ENCODE data around the gene PTCRA. TPM values are rescaled to one million over a fixed set of nuclear protein-coding genes. Genes with fewer than 3 reads are reported as not detected.
"Not testable (repeated sequence)": the region's sequence is repeated elsewhere in the genome, so short reads cannot be mapped to it uniquely, and the experiment has no call there.

Gene PTCRA
- total RNA-seq, 2 donors from 2014 or later, result not detected

DNA sequence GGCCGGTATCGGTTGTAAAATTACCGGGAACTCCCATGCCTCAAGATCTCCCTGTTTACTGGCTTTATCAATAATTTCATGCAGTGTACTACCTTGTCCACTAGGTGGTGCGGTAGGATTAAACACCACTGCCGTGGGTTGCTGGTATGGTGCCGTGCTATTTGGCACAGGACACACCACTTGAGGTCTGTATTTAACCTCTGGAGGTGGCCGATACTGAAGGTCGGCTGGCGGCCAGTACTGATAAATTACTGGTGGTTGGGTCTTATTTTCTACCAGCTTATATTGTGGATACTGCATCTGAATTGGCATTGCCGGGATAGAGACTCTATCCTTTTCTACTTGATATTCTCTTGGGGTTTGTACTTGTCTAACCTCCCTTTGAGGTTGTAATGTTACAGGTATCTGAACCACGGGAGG, 14.3 kb upstream of the PTCRA start:
- ATAC-seq, result peak; percentile 91
- intact Hi-C loops (cut with DNase I, micrococcal nuclease), result loop anchor here (5.0 to 10.0 kb wide), 3 partner anchors 143 to 243 kb away; no protein-coding TSS in a partner anchor

DNA sequence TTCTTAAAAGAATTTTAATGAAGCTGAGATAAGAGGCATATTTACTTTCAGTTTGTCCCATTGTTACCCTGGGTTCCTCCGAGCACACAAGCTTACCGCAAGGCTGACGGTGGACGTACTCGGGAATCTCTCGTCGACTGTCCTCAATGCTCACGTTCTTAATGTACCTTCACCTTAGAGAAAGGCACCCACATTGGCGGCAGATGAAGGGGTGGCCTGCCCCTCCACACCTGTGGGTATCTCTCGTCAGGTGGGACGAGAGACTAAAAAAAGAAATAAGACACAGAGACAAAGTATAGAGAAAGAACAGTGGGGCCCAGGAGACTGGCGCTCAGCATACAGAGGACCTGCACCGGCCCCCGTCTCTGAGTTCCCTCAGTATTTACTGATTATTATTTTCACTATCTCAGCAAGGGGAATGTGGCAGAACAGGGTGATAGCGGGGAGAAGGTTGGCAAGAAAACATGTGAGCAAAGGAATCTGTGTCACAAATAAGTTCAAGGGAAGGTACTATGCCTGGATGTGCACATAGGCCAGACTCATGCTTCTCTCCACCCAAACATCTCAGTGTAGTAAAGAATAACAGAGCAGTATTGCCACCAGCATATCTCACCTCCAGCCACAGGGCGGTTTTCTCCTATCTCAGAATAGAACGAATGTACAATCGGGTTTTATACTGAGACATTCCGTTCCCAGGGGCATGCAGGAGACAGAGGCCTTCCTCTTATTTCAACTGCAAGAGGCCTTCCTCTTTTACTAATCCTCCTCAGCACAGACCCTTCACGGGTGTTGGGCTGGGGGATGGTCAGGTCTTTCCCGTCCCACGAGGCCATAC, 13.2 kb upstream of the PTCRA start:
- intact Hi-C loops (cut with DNase I, micrococcal nuclease), result loop anchor here (5.0 to 10.0 kb wide), 3 partner anchors 142 to 242 kb away; no protein-coding TSS in a partner anchor
- ATAC-seq, DNase-seq: not testable (repeated sequence)

More for the DNA sequence above, 14.3 kb upstream of the PTCRA start:
- peak; percentile 63 to 64 for DNase-seq

DNA sequence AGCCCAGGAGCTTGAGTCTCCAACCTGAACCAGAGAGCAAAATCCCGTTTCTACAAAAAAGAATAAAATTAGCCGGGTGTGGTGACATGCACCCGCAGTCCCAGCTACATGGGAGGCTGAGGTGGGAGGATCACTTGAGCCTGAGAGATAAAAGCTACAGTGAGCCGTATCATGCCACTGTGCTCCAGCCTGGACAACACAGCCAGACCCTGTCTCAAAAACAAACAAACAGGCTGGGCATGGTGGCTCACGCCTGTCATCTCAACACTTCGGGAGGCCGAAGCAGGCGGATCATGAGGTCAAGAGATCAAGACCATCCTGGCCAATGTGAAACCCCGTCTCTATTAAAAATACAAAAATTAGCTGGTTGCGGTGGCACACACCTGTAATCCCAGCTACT, 11.4 kb upstream of the PTCRA start:
- DNase-seq (no peak), ATAC-seq (no peak)
- intact Hi-C loops (cut with DNase I, micrococcal nuclease), result loop anchor here (5.0 to 10.0 kb wide), 3 partner anchors 140 to 240 kb away; no protein-coding TSS in a partner anchor

DNA sequence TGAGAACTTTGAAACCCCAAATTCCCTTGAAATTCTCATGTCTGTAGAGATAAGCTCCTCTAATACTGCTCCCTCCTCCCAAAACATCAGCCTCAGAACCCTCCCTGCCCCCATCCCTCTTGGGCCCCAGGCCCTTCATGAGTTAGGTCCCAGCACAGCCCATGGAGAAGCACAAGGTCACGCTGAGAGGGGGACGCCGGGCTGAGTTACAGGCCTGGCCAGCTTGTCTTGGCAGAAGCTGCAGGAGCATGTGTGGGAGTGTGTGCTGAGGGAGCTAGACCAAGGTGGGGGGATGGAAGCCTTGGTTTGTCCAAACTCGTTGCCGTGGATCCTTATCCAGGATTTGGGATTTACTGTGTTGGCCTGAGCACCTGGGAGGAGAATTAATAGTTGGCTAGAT, 8.5 kb upstream of the PTCRA start:
- ATAC-seq, result no peak

DNA sequence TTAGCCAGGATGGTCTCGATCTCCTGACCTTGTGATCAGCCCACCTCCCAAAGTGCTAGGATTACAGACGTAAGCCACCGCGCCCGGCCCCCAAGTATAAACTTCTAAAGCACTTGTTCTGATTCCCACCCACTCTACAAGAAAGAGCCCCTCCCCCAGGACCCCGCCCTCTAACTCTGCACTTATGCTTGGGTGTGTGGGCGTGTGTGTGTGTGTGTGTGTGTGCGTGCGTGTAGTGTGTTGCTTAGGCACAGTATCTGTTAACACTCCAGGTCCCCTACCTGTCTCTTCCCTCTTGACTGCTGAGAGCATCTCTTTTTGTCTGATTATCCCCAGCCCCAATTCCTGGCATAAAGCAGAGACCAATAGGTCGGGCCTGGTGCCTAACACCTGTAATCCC, 6.0 kb upstream of the PTCRA start:
- intact Hi-C loops (cut with DNase I, micrococcal nuclease), result loop anchor here (10.0 kb wide), 2 partner anchors 135 to 235 kb away; no protein-coding TSS in a partner anchor
- no peak for ATAC-seq
- no peak for DNase-seq

More for the DNA sequence above, 8.5 kb upstream of the PTCRA start:
- intact Hi-C loops (cut with DNase I, micrococcal nuclease), result loop anchor here (10.0 kb wide), 2 partner anchors 137 to 237 kb away; no protein-coding TSS in a partner anchor
- no peak for DNase-seq

DNA sequence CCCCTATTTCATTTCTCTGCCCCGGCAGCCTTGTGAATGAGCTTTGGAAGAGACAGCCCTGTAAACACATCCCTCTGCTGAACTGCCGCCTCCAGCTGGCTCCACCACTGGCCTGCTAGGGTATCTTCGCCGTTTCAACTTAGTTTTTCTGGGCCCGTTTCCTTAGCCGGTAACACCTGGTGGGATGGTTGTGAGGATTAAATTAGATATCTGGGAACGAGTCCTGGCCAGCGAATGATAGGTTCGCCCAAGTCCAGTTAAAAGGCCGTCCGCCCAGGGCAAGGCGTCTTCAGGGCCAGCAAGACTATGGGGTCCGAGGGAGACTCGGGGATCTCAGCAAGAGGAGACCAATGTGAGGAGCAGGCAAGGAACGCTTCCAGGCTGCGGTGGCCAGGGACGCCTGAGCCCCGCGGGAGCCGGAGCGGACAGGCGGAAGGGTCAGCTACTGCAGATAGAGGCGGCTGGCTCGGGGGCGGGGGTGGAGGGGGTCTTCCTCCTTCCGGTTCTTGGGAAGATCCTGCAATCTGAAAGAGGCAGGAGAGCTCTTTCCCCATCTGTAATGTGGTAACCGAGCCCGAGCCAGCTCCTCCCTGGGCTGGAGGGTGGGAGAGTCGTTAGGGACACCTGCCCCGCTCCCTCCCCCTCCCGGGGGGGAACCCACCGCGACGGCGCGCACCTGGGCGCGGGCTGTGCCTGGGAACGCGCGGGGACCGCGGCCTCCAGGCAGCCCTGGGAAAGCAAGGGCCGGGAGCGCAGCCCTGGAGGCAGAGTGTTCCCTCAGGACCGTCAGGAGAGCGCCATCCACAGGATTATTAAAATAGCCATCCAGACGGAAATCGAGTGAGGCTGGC, 4.5 kb upstream of the PTCRA start:
- no peak for DNase-seq
- intact Hi-C loops (cut with DNase I, micrococcal nuclease), result no loop called here
- ATAC-seq, result no peak

DNA sequence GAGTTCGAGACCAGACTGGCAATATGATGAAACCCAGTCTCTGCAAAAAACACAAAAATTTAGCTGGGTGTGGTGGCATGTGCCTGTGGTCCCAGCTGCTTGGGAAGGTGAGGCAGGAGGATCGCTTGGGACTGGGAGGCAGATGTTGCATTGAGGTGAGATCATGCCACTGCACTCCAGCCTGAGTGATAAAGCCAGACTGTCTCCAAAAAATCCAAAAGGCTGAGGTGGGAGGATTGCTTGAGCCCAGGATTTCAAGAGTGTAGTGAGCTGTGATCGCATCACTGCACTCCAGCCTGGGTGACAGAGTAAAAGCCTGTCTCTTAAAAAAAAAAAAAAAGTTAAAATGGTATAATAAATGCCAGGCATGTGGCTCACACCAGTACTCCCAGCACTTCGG, 1.3 kb upstream of the PTCRA start:
- no peak for ATAC-seq
- no peak for DNase-seq
- intact Hi-C loops (cut with DNase I, micrococcal nuclease), result no loop called here

DNA sequence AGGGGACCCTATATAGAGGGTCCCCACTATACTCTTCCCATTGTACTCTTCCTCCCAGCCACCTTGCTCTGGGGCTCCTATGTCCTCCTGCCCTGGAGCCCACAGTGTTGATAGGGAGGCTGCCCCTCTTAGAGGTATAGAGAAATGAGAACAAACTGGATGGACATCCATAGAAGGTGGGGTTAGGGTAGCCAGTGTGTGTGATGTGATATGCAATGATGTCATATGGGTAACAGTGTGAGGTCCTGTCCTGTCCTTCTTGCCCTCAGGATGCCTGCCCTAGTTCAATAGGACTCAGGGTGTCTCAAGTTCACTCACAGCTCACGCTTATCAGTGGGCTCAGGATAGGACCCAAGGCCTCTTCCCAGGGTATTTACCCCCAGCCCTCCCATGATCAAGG, 435 bp downstream of the PTCRA start:
- intact Hi-C loops (cut with DNase I, micrococcal nuclease), result no loop called here
- ATAC-seq, result no peak
- no peak for DNase-seq

DNA sequence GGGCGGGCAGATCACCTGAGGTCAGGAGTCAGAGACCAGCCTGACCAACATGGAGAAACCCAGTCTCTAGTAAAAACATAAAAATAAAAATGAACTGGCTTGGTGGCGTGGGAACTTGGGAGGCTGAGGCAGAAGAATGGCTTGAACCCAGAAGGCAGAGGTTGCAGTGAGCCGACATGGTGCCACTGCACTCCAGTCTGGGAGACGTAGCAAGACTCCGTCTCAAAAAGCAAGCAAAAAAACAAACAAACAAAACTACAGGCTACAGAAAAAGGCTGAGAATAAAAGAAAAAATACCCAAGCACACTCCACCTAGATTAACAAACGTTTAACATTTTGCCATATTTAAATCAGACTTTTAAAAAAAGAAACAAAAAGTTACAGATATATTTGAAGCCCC, 5.9 kb downstream of the PTCRA start:
- ATAC-seq (no peak), DNase-seq (no peak)
- intact Hi-C loops (cut with DNase I, micrococcal nuclease), result no loop called here

DNA sequence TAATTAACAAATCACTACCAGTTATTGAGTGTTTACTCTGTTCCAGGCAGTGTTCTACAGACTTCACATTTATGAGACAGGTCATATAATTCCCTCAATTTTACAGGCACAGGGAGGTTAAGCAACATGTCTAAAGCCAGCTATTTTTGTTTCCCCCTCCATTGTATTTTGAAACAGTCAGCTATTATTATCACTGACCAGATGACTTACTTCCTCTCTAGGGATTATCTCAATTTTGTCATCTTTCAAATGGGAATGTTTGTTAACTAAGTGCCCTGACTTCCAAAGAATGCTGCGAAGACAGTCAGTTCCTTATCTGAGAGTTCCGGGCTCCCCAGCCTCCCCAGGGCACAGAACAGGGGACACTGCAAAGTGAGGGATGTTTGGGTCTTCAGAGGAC, 7.8 kb downstream of the PTCRA start:
- no peak for ATAC-seq

DNA sequence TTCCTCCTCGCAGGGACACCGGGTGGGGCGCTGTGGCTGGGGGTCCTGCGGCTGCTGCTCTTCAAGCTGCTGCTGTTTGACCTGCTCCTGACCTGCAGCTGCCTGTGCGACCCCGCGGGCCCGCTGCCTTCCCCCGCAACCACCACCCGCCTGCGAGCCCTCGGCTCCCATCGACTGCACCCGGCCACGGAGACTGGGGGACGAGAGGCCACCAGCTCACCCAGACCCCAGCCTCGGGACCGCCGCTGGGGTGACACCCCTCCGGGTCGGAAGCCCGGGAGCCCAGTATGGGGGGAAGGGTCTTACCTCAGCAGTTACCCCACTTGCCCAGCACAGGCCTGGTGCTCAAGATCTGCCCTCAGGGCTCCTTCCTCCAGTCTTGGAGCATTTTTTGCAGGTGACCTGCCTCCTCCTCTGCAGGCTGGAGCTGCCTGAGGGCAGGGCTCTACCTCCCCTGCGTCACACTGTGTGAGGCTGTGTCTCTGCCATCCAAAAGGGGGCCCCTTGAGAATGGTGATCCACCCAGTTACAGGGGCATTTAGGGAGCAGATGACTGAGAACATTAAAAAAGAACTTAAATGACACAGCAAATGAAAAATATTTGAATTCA, 9.5 kb downstream of the PTCRA start:
- no peak for DNase-seq
- ATAC-seq, result no peak
- intact Hi-C loops (cut with DNase I, micrococcal nuclease), result no loop called here

More for the DNA sequence above, 7.8 kb downstream of the PTCRA start:
- intact Hi-C loops (cut with DNase I, micrococcal nuclease), result no loop called here
- DNase-seq, result no peak

DNA sequence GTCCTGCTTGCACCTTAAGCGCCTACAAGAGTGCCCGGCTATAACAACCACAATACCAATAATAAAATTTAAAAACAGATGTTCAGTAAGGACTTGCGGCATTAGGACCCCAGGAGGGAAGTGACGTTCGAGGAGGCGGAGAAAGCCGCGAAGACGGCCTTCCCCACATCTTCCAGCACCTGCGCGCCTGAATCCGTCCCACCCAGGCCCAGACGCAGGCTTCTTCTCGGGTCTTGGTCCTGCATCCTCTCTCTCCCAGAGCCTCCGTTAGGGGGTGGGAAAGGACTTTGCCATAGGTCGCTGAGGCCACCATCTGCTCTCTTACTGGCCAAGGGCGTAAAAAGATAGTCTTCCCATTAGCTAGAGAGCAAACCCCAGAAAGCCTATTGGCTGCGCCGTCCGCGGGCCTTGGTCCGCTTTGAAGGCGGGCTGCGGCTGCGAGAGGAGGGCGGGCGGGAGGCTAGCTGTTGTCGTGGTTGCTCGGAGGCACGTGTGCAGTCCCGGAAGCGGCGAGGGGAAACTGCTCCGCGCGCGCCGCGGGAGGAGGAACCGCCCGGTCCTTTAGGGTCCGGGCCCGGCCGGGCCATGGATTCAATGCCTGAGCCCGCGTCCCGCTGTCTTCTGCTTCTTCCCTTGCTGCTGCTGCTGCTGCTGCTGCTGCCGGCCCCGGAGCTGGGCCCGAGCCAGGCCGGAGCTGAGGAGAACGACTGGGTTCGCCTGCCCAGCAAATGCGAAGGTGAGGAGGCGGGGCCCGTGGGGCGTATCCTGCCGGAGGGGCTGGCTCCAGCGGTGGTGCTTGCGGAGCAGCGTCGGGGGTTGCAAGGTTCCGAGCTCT, 13.3 kb downstream of the PTCRA start, which contains the start of gene CNPY3:
TSS of gene CNPY3 (plus strand) at position 495 of the 835 bp plus-strand sequence. CDS start at position 586, 91 bp downstream.
- DNase-seq (peak; percentile 94 to 95), ATAC-seq (peak; percentile 94)
- intact Hi-C loops (cut with DNase I, micrococcal nuclease), result no loop called here

DNA sequence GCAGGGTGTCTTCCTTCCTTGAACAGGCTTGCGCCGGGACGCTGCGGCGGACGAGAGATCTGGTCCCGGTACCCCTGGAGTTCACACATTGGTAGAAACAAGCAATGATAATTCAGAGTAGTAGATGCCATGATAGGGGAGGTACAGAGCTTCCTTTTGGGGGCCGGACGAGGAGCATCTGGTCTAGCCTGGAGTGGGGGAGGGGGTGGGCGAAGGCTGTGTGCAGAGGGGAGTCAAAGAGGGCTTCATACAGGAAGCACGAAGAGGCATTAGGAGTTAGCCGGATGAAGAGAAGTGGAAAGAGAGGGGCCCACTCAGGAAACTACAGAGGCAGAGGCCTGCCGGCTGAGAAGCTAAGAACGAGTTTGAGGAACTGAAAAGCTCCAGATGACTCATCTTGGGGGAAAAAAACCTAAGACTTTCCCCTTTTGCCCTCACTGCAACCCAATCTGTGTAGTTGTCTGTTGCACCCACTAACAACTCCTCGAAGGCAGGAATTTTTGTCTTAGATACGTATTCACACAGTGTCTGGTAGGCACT, 14.0 kb downstream of the PTCRA start:
- peak; percentile 14 for ATAC-seq
- intact Hi-C loops (cut with DNase I, micrococcal nuclease), result no loop called here
- DNase-seq, result peak in 1 of 2 donors; percentile 45

DNA sequence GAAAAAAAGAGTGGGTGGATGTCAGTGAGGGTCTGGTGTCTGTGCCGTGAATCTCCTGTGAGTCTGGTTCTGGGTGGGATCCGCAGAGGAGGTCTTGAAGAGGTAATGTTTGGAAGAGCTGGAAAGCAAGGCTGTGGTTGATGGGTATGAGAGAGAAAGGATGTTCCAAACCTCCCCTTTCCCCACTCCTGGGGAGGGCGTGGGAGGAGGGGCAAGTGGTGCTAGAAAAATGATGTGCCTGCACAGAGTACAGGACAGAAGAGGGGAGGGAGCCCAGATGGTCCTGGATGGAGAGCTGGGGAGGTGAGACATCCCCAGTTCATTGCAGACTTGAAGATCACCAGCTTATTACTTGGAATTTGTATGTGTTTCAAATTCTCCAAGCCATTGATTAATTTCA, 16.6 kb downstream of the PTCRA start:
- no peak for ATAC-seq
- no peak for DNase-seq
- intact Hi-C loops (cut with DNase I, micrococcal nuclease), result no loop called here

DNA sequence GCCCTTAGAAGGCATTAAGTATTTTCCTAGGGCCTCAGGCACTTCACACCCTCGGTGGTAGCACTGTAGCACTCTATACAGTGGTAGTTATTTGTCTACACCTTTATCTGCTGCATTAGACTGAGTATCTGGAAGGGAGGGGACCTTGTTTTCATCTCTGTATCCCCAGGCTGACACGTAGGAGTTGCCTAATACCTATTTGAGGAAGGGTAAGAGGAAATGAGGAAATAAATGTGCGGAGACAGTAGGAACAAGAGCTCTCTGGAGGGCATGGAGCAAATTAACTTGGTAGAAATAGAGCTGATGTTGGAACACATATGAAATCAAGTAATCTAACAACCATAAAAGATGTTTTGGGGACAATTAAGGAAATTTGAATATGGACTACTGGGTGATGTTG, 17.4 kb downstream of the PTCRA start:
- ATAC-seq, result no peak
- intact Hi-C loops (cut with DNase I, micrococcal nuclease), result no loop called here
- no peak for DNase-seq

DNA sequence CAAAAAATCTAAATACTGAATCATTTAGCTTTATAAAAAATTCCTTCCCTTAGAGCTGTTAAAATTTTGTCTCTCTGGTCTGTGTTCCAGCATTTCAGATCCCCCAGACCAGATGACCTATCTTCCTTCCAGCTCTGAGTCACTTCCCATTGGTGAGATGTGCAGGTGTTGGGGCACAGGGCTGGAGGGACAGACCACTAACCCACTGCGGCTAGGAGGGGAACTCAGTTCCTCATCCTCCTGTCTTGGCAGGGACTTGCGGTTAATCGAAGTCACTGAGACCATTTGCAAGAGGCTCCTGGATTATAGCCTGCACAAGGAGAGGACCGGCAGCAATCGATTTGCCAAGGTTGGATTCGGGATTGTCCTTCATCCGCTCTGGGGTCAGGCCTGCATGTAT, 19.5 kb downstream of the PTCRA start:
- no peak for ATAC-seq
- intact Hi-C loops (cut with DNase I, micrococcal nuclease), result no loop called here
- DNase-seq, result no peak

DNA sequence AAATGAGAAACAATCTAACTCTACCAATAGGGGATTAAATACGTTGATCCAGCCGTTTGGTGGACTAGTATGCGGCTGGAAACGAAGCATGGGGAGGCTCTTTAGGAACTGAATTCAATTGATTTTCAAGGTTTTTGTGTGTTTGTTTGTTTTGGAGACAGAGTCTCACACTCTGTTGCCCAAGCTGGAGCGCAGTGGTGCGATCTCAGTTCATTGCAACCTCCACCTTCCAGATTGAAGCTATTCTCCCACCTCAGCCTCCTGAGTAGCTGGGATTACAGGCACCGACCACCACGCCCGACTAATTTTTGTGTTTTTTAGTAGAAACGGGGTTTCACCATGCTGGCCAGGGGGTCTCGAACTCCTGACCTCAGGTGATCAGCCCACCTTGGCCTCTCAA, 20.5 kb downstream of the PTCRA start:
- intact Hi-C loops (cut with DNase I, micrococcal nuclease), result no loop called here
- ATAC-seq, result no peak
- no peak for DNase-seq
